NCI-H1436 treated with DMSO at 0.1 percent for 48 hours (cell line): ENCODE measurements around the gene TRIM37.
"Not testable (repeated sequence)": the region's sequence is repeated elsewhere in the genome, so short reads cannot be mapped to it uniquely, and the experiment has no call there.

Experiments used
- DNase-seq: peaks from one replicate; lab custom pipeline; 2025; lab: John Stamatoyannopoulos, UW

TRIM37 gene

GRCh38 chr17:59106463-59107305, at the start of gene TRIM37:
Gene TRIM37, minus strand, starts transcription at chr17:59106880. Its CDS starts 419 bp downstream, at chr17:59106461.
- peak; percentile 98 for DNase-seq

- peak; percentile 100 for DNase-seq
These were observed 48.9 kb upstream of the TRIM37 start, which contains the start of gene PRR11 for GRCh38 chr17:59155439-59156177. Gene PRR11, plus strand, starts transcription at chr17:59155746. Its CDS starts 14,007 bp downstream, at chr17:59169753.

- peak; percentile 79 for DNase-seq
These were observed 48.2 kb upstream of the TRIM37 start, which contains the start of gene SKA2 for GRCh38 chr17:59154721-59155438. Gene SKA2, minus strand, starts transcription at chr17:59155186. Its CDS starts 23 bp downstream, at chr17:59155163.

GRCh38 chr17:59154292-59154720, 47.6 kb upstream of the TRIM37 start:
- no peak for DNase-seq

GRCh38 chr17:59152925-59153324, 46.2 kb upstream of the TRIM37 start:
- DNase-seq: no peak

- no peak for DNase-seq
These were observed 44.9 kb upstream of the TRIM37 start for GRCh38 chr17:59151591-59151990.

- DNase-seq: no peak
These were observed 44.3 kb upstream of the TRIM37 start for GRCh38 chr17:59151006-59151405.

GRCh38 chr17:59149841-59150511, 43.3 kb upstream of the TRIM37 start:
- no peak for DNase-seq

GRCh38 chr17:59149051-59149450, 42.4 kb upstream of the TRIM37 start:
- DNase-seq: no peak

GRCh38 chr17:59145571-59146096, 39.0 kb upstream of the TRIM37 start:
- no peak for DNase-seq

GRCh38 chr17:59141860-59142259, 35.2 kb upstream of the TRIM37 start:
- DNase-seq: no peak

- DNase-seq: no peak
These were observed 33.3 kb upstream of the TRIM37 start for GRCh38 chr17:59139939-59140338.

- DNase-seq: not testable (repeated sequence)
These were observed 31.7 kb upstream of the TRIM37 start for GRCh38 chr17:59138339-59138738.

GRCh38 chr17:59131131-59131530, 24.5 kb upstream of the TRIM37 start:
- no peak for DNase-seq

- DNase-seq: no peak
These were observed 23.1 kb upstream of the TRIM37 start for GRCh38 chr17:59129814-59130213.

GRCh38 chr17:59126809-59127417, 20.2 kb upstream of the TRIM37 start:
- no peak for DNase-seq

GRCh38 chr17:59124665-59125064, 18.0 kb upstream of the TRIM37 start:
- DNase-seq: no peak

- no peak for DNase-seq
These were observed 15.3 kb upstream of the TRIM37 start for GRCh38 chr17:59121901-59122480.

GRCh38 chr17:59115474-59115873, 8.8 kb upstream of the TRIM37 start:
- DNase-seq: no peak

- DNase-seq: no peak
These were observed 4.9 kb upstream of the TRIM37 start for GRCh38 chr17:59111539-59111938.

GRCh38 chr17:59110973-59111372, 4.3 kb upstream of the TRIM37 start:
- DNase-seq: no peak
